Fibroblast of villous mesenchyme (primary cell): ENCODE data around the gene THSD4. TPM values are rescaled to one million over a fixed set of nuclear protein-coding genes. Genes with fewer than 3 reads are reported as not detected.

Source experiments
- DNase-seq: peaks from one replicate; pipeline ENCODE4 v3.0.0-alpha.2; 2010; ENCODE audit warnings: low read depth
- H3K4me3 ChIP-seq: 2 replicates; pipeline ENCODE4 v1.5.1; 2011; ENCODE audit warnings: low read depth, mild to moderate bottlenecking, low read length
- CTCF ChIP-seq: IDR thresholded peaks from 2 replicates; pipeline ENCODE4 v1.5.1; 2012; ENCODE audit warnings: low read depth, mild to moderate bottlenecking, low read length; ENCODE audit not compliant: insufficient read depth
- total RNA-seq: library from RNA; depleted of rRNA; stranded (reverse); fragments of >200 nt; gene quantifications from 2 replicates; pipeline ENCODE4 v1.2.3, GENCODE V29; 2012

Gene THSD4
- total RNA-seq, 1 donor, result 76.4 TPM

DNA sequence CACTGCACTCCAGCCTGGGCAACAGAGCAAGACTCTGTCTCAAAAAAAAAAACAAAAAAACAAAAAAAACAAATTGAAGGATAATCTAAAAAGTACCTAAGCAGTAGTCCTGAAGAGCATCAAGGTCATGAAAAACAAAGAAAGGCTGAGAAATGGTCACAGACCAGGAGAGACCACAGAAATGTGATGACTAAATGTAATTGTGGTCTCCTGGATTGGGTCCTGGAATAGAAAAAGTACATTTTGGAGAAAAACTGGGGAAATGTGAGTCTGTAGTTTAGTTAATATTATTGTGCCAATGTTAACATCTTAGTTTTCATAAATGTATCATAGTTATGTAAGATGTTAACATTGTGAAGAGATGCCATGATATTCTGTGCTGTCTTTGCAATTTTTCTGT lies 427.6 kb downstream of the THSD4 start:
- no peak overlapping the region for H3K4me3 ChIP-seq
- DNase-seq, result no peak
- no peak for TF ChIP-seq CTCF

GRCh38 chr15:71543413-71543812 lies 428.1 kb downstream of the THSD4 start:
- no peak overlapping the region for H3K4me3 ChIP-seq
- DNase-seq, result no peak
- no peak for TF ChIP-seq CTCF

GRCh38 chr15:71545223-71545760 lies 430.0 kb downstream of the THSD4 start:
- DNase-seq, result peak; percentile 61
- TF ChIP-seq CTCF, result no peak
- no peak overlapping the region for H3K4me3 ChIP-seq

- TF ChIP-seq CTCF, result no peak
- no peak overlapping the region for H3K4me3 ChIP-seq
- no peak for DNase-seq
Observed at GRCh38 chr15:71545923-71546322, 430.7 kb downstream of the THSD4 start.

DNA sequence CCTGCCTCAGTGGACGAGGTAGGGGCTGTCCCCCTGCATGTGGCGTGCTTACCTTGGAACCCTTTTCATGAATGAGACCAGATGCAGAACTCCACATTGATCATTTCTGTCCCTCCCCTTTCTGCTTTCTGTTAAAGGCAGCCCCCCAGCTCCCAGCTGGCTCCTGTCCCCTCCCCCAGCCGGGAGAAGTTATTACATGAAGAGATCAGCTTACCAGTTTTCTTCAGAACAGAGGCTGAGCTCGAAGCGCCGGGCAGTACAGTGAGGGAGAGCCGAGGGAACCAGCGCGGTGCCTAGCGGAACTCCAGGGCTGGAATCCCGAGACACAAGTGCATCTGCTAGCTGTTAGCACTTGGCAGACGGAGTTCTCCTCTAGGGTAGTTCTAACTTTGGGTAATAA lies 431.7 kb downstream of the THSD4 start:
- peak overlapping the region; percentile 19 for H3K4me3 ChIP-seq
- no peak for TF ChIP-seq CTCF
- DNase-seq, result no peak

DNA sequence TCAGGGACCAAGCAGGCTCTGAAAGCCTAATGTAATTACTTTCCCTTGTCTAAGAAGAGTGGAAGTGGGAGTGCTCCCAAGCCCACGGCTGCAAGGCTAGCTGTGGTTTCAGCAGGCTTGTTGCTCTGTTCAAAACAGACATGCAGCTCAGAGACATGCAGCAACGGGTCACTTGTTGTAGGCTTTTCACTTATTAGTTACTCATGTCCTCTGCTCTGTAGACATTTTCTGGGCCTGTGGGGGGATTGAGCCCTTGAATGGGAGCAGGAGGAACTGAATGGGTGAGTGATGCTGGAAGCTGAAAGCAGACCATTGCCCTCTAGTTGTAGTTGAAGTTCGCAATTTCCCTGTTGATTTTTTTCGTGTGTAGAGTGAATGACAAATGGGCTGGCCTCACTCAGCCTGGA lies 433.1 kb downstream of the THSD4 start:
- no peak for DNase-seq
- H3K4me3 ChIP-seq, result peak overlapping the region; percentile 19
- no peak for TF ChIP-seq CTCF

DNA sequence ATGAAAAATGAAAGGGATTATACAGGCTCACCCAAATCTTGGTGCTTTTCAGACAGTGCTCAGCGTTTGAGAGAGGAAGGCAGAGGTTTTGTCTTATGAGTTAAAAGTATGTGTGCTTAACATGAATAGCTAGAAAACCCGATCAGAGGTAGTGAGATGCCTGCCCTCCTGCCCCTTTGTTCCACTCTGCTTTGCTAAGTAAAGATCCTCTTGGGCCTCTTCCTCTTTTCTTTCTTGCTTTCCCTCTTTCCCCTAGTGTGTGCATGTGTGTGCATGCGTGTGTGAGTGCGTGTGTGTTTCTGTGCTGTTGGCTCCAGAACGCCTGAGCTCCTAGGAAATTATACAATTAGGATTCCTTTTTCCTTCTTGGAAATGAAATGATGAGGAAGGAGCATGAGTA lies 433.8 kb downstream of the THSD4 start:
- DNase-seq, result no peak
- no peak overlapping the region for H3K4me3 ChIP-seq
- TF ChIP-seq CTCF, result no peak
